SH-SY5Y (cell line): ENCODE results near the gene SERPINB6.

Experiments used
- GATA2 ChIP-seq: IDR thresholded peaks from 2 replicates; pipeline ENCODE4 v1.6.1; 2011; ENCODE audit warnings: mild to moderate bottlenecking, low read depth, low read length
- GATA3 ChIP-seq: IDR thresholded peaks from 2 replicates; pipeline ENCODE4 v1.6.1; 2011; ENCODE audit warnings: low read depth, mild to moderate bottlenecking, low read length, moderate library complexity

DNA sequence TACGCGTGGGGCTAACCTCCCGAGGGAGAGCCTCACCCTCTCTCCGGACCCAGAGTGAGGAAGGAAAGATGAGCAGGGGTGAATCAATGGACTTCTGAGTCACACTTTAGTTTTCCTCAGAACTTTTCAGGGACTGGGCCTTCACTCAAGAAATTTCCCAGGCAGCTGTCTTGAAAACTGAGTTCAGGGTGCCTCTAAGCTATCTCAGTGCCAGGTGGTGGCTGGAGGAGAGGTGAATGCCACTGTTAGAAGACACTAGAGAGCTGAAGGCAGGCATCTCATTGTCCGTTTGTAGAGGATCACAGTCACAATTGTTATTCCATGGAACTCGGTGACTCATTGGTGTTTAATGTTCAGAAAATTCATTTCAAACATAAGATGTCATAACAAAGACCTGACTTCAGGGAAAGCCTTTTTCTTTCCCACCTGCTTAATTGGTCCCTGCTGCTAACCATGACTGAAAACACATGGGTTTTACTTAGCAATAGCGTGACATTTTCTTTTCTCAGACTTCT, 5.3 kb upstream of the SERPINB6 start:
- TF ChIP-seq GATA2 (no peak), GATA3 (no peak)
